PC-9 (cell line): Measurements from ENCODE around the gene ASTL.

Experiments used
- EZH2 ChIP-seq: fragments of 200-600 bp; sonication (generic); IDR thresholded peaks from 2 replicates; pipeline ENCODE4 v1.8.0; 2017; ENCODE audit warnings: antibody characterized with exemption, low read depth
- TF ChIP-seq, protein P1 (sequence below): fragments of 200-600 bp; sonication (generic); conservative IDR thresholded peaks from 2 replicates; pipeline ENCODE4 v1.6.1; 2017; ENCODE audit warnings: mixed run types, antibody characterized with exemption, mild to moderate bottlenecking, moderate library complexity

DNA sequence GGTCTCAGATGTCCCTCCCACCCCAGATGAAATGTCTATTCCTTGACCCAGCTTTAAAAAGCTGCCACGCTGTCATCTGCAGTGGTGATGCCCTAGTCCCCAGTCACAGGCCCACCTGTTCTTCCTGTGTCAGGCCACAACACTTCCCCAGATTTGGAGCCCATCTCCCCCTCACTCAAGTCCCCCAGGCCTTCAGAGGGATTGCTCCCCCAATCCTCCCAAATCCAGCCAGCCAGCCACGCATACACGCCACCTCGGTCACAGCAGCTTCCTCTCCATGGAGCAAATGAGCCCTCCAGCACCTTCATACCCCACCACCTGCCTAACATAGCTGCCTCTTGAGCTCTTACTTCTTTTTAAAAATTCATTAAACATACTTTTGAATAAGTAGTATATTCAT lies 7.8 kb downstream of the ASTL start:
- TF ChIP-seq, protein P1, sequence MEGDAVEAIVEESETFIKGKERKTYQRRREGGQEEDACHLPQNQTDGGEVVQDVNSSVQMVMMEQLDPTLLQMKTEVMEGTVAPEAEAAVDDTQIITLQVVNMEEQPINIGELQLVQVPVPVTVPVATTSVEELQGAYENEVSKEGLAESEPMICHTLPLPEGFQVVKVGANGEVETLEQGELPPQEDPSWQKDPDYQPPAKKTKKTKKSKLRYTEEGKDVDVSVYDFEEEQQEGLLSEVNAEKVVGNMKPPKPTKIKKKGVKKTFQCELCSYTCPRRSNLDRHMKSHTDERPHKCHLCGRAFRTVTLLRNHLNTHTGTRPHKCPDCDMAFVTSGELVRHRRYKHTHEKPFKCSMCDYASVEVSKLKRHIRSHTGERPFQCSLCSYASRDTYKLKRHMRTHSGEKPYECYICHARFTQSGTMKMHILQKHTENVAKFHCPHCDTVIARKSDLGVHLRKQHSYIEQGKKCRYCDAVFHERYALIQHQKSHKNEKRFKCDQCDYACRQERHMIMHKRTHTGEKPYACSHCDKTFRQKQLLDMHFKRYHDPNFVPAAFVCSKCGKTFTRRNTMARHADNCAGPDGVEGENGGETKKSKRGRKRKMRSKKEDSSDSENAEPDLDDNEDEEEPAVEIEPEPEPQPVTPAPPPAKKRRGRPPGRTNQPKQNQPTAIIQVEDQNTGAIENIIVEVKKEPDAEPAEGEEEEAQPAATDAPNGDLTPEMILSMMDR, result no peak
- TF ChIP-seq EZH2, result no peak
